CD8-positive, alpha-beta memory T cell (primary cell): ENCODE data around the gene NREP. TPM values are rescaled to one million over a fixed set of nuclear protein-coding genes. Genes with fewer than 3 reads are reported as not detected.
"Not testable (repeated sequence)": the region's sequence is repeated elsewhere in the genome, so short reads cannot be mapped to it uniquely, and the experiment has no call there.

ENCODE experiments used
- CTCF ChIA-PET: fragments of 350-600 bp; sonication (Branson Sonifier 250); formaldehyde crosslinking; loops from one replicate; lab custom pipeline; 2021; ENCODE audit warnings: antibody characterized with exemption; lab: Charles Lee
- POLR2A ChIA-PET: fragments of 350-600 bp; sonication (Branson Sonifier 250); formaldehyde crosslinking; loops from one replicate; lab custom pipeline; 2021; ENCODE audit warnings: antibody characterized with exemption; lab: Charles Lee
- DNase-seq, 5 donors: peaks; one replicate each; pipeline versions ENCODE4 v3.0.0 to v3.0.0-alpha.2; 2020 to 2022; ENCODE audit warnings: mixed read lengths in 1 of 5
- H3K27ac ChIP-seq: one replicate; pipeline ENCODE4 v1.7.0; 2013; ENCODE audit warnings: low read depth, mild to moderate bottlenecking, low read length, moderate library complexity
- H3K27me3 ChIP-seq: 2 replicates; pipeline ENCODE4 v1.7.0; 2013; ENCODE audit warnings: low read length, mild to moderate bottlenecking; ENCODE audit not compliant: insufficient read depth, poor library complexity, severe bottlenecking
- H3K36me3 ChIP-seq: 2 replicates; pipeline ENCODE4 v1.7.0; 2013; ENCODE audit warnings: mild to moderate bottlenecking, low read length, moderate library complexity; ENCODE audit not compliant: insufficient read depth
- H3K4me1 ChIP-seq: 2 replicates; pipeline ENCODE4 v1.7.0; 2013; ENCODE audit warnings: mild to moderate bottlenecking, low read length, moderate library complexity; ENCODE audit not compliant: insufficient read depth
- H3K4me3 ChIP-seq: 2 replicates; pipeline ENCODE4 v1.7.0; 2013; ENCODE audit warnings: mild to moderate bottlenecking, low read length
- H3K9me3 ChIP-seq: 2 replicates; pipeline ENCODE4 v1.7.0; 2013; ENCODE audit warnings: mild to moderate bottlenecking, low read length
- H3K27ac Mint-ChIP-seq, 8 donors: one replicate each; pipeline ENCODE4 v1.8.0; 2020 to 2021; ENCODE audit warnings: mixed read lengths in 8 of 8, mild to moderate bottlenecking in 6 of 8, inconsistent platforms in 3 of 8, moderate library complexity in 3 of 8
- H3K27me3 Mint-ChIP-seq, 2 donors: one replicate each; pipeline ENCODE4 v1.8.0; 2020 to 2021; ENCODE audit warnings: mixed read lengths in 2 of 2, mild to moderate bottlenecking in 1 of 2, moderate library complexity in 1 of 2
- H3K36me3 Mint-ChIP-seq, 3 donors: one replicate each; pipeline ENCODE4 v1.8.0; 2020 to 2021; ENCODE audit warnings: mixed read lengths in 3 of 3, inconsistent platforms in 1 of 3, mild to moderate bottlenecking in 1 of 3
- H3K4me1 Mint-ChIP-seq, 3 donors: one replicate each; pipeline ENCODE4 v1.8.0; 2020 to 2021; ENCODE audit warnings: mixed read lengths in 3 of 3, inconsistent platforms in 1 of 3, mild to moderate bottlenecking in 1 of 3
- H3K4me3 Mint-ChIP-seq, 7 donors: one replicate each; pipeline ENCODE4 v1.8.0; 2020 to 2021; ENCODE audit warnings: mixed read lengths in 7 of 7, mild to moderate bottlenecking in 6 of 7, moderate library complexity in 4 of 7, inconsistent platforms in 2 of 7
- H3K9me3 Mint-ChIP-seq, 5 donors: one replicate each; pipeline ENCODE4 v1.8.0; 2020 to 2022; ENCODE audit warnings: mixed read lengths in 5 of 5, mild to moderate bottlenecking in 3 of 5, moderate library complexity in 2 of 5, inconsistent platforms in 1 of 5
- polyA plus RNA-seq: library from polyadenylated mRNA; unstranded; fragments of 300-500 nt; fragmentation: Illumina TruSeq; gene quantifications from one replicate; pipeline ENCODE4 v1.2.3, GENCODE V29; 2021
- total RNA-seq, 2 experiments: library from RNA; stranded (reverse); gene quantifications; one replicate each; pipeline ENCODE4 v1.2.3, GENCODE V29; 2021

Gene NREP
- total and polyA plus RNA-seq, 3 experiments from 2014 or later = 1.9 to 3.9 (median 3.6) TPM

DNA sequence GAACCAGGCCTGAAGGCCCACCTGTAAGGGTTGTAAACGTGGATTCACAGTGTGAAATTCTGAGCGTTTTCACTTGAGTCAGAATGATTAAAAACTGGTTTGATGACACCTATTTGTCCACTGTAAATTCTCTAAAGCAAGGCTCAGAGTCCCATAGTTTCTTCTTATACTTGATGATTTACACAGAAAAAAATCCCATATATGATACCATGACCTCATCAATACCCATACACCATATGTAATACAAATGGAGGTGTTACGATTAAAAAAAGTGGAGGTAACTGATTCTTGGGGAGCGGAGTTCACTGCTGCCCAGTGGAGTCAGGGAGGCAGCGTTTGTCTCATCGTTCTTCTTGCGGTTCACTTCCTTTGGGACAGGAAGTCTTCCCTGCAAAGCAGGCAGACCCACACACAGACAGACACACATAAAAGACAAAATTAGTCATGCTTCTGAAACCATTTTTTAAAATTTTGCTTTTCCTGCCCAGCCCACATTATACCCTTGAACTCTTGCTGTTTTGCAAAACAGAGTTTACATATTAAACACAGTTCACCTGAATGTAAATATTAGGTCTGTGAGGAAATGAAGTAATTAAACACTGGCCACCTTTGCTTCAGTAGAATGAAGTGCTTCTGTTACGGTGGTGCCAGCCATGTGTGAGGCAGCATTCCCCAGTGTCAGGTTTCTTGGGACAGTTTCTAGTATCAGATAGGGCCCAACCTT lies 26.2 kb downstream of the NREP start:
- peaks cover 0 to 2% (median 0%) of the 10 kb centered on the region in 3 donors for H3K4me1 Mint-ChIP-seq
- no peaks in the 10 kb centered on the region for H3K36me3 ChIP-seq
- no peaks in the 10 kb centered on the region for H3K4me1 ChIP-seq
- no peaks in the 10 kb centered on the region for H3K36me3 Mint-ChIP-seq
- no peaks in the 10 kb centered on the region for H3K27me3 ChIP-seq
- no peaks in the 10 kb centered on the region for H3K9me3 ChIP-seq
- no peak overlapping the region for H3K4me3 Mint-ChIP-seq
- H3K4me3 ChIP-seq = no peak overlapping the region
- no peak for DNase-seq
- H3K27ac ChIP-seq = no peak overlapping the region
- peaks cover 2 to 3% of the 10 kb centered on the region in 2 donors for H3K27me3 Mint-ChIP-seq
- H3K27ac Mint-ChIP-seq = no peak overlapping the region
- H3K9me3 Mint-ChIP-seq = no peaks in the 10 kb centered on the region
- ChIA-PET CTCF (no interaction called here), POLR2A (no interaction called here)

DNA sequence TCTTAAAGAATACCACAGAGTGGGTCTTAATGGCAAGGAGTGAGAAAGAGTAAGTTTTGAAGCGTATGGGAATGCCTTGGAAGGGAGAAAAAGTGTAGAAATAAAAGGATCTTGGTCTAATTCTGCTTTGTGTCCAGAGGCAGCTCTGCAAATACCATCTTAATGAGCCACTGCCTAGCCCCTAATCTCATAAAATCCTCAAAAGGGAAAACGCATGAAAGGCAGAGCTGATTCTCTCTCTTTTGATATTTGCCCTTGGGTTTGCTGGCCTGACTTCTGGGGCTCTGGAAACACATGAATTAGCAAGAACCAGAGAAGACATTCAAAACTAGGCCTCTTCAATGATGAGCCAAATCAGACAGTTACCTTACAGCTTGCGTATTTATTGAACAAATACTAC lies 28.1 kb downstream of the NREP start:
- no peak for DNase-seq
- Mint-ChIP-seq H3K36me3 (no peaks in the 10 kb centered on the region), H3K9me3 (no peaks in the 10 kb centered on the region), H3K4me1 (peaks cover 0 to 2% (median 0%) of the 10 kb centered on the region in 3 donors), H3K27me3 (peaks cover 2 to 11% of the 10 kb centered on the region in 2 donors), H3K4me3 (no peak overlapping the region), H3K27ac (no peak overlapping the region)
- ChIA-PET POLR2A (no interaction called here), CTCF (no interaction called here)
- no peaks in the 10 kb centered on the region for H3K4me1 ChIP-seq
- no peaks in the 10 kb centered on the region for H3K36me3 ChIP-seq
- H3K9me3 ChIP-seq = no peaks in the 10 kb centered on the region
- no peaks in the 10 kb centered on the region for H3K27me3 ChIP-seq
- no peak overlapping the region for H3K4me3 ChIP-seq
- H3K27ac ChIP-seq = no peak overlapping the region

DNA sequence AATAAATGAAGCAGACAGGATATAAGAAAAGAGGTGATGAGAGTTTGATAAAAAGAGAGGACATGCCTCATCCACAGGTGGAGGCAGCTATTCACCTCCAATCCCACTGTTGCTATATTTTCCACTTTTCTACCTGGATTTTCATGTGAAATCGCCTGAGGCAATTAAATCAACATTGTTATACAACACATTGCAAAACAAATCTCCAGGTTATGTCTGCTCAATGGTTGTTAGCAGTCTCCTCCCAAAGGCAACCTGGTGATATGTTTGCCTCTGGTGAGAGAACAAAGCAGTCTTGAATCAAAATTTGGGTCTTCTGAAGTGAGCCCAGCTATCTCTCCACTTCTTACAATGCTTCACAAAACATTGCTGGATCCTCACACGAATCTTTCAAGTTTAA lies 30.0 kb downstream of the NREP start:
- H3K27ac Mint-ChIP-seq = no peak overlapping the region
- H3K4me3 Mint-ChIP-seq = no peak overlapping the region
- POLR2A ChIA-PET = no interaction called here
- DNase-seq = no peak
- no peak overlapping the region for H3K27ac ChIP-seq
- H3K27me3 Mint-ChIP-seq = peaks cover 0 to 11% of the 10 kb centered on the region in 2 donors
- H3K27me3 ChIP-seq = no peaks in the 10 kb centered on the region
- H3K36me3 ChIP-seq = no peaks in the 10 kb centered on the region
- CTCF ChIA-PET = no interaction called here
- H3K9me3 ChIP-seq = no peaks in the 10 kb centered on the region
- H3K4me1 Mint-ChIP-seq = peaks cover 0 to 2% (median 0%) of the 10 kb centered on the region in 3 donors
- no peaks in the 10 kb centered on the region for H3K9me3 Mint-ChIP-seq
- no peaks in the 10 kb centered on the region for H3K4me1 ChIP-seq
- no peak overlapping the region for H3K4me3 ChIP-seq
- H3K36me3 Mint-ChIP-seq = no peaks in the 10 kb centered on the region

- peaks cover 0 to 18% of the 10 kb centered on the region in 2 donors for H3K27me3 Mint-ChIP-seq
- no peak overlapping the region for H3K4me3 ChIP-seq
- H3K27ac ChIP-seq = no peak overlapping the region
- POLR2A ChIA-PET = no interaction called here
- H3K9me3 Mint-ChIP-seq = peaks cover 0 to 3% (median 0%) of the 10 kb centered on the region in 5 donors
- no peak for DNase-seq
- no peaks in the 10 kb centered on the region for H3K36me3 Mint-ChIP-seq
- no peak overlapping the region for H3K27ac Mint-ChIP-seq
- H3K4me3 Mint-ChIP-seq = no peak overlapping the region
- H3K36me3 ChIP-seq = no peaks in the 10 kb centered on the region
- no peaks in the 10 kb centered on the region for H3K9me3 ChIP-seq
- H3K27me3 ChIP-seq = no peaks in the 10 kb centered on the region
- no peaks in the 10 kb centered on the region for H3K4me1 ChIP-seq
- CTCF ChIA-PET = no interaction called here
- H3K4me1 Mint-ChIP-seq = no peaks in the 10 kb centered on the region
Observed at GRCh38 chr5:111722140-111722539, 34.9 kb downstream of the NREP start.

GRCh38 chr5:111720333-111720890 lies 36.6 kb downstream of the NREP start:
- H3K9me3 ChIP-seq = no peaks in the 10 kb centered on the region
- no peak overlapping the region for H3K4me3 ChIP-seq
- H3K27ac ChIP-seq = no peak overlapping the region
- Mint-ChIP-seq H3K4me3 (no peak overlapping the region), H3K4me1 (no peaks in the 10 kb centered on the region), H3K36me3 (no peaks in the 10 kb centered on the region), H3K9me3 (peaks cover 0 to 5% (median 0%) of the 10 kb centered on the region in 5 donors), H3K27me3 (peaks cover 3 to 13% of the 10 kb centered on the region in 2 donors), H3K27ac (no peak overlapping the region)
- H3K4me1 ChIP-seq = no peaks in the 10 kb centered on the region
- no peaks in the 10 kb centered on the region for H3K36me3 ChIP-seq
- ChIA-PET CTCF (no interaction called here), POLR2A (no interaction called here)
- DNase-seq = no peak
- no peaks in the 10 kb centered on the region for H3K27me3 ChIP-seq

GRCh38 chr5:111719773-111720172 lies 37.2 kb downstream of the NREP start:
- POLR2A ChIA-PET = no interaction called here
- H3K27ac ChIP-seq = no peak overlapping the region

GRCh38 chr5:111716789-111717188 lies 40.2 kb downstream of the NREP start:
- H3K9me3 ChIP-seq, H3K36me3 ChIP-seq, DNase-seq, H3K27ac Mint-ChIP-seq, POLR2A ChIA-PET, H3K4me3 Mint-ChIP-seq, H3K4me1 Mint-ChIP-seq, H3K27ac ChIP-seq, CTCF ChIA-PET, H3K36me3 Mint-ChIP-seq, H3K4me1 ChIP-seq, H3K4me3 ChIP-seq, H3K27me3 ChIP-seq: not testable (repeated sequence)
- H3K9me3 Mint-ChIP-seq = peaks cover 7 to 29% (median 23%) of the 10 kb centered on the region in 5 donors
- peaks cover 8 to 10% of the 10 kb centered on the region in 2 donors for H3K27me3 Mint-ChIP-seq

More at GRCh38 chr5:111719773-111720172, 37.2 kb downstream of the NREP start:
- H3K9me3 ChIP-seq = no peaks in the 10 kb centered on the region
- no peaks in the 10 kb centered on the region for H3K27me3 ChIP-seq
- Mint-ChIP-seq H3K27me3 (peaks cover 3 to 10% of the 10 kb centered on the region in 2 donors), H3K27ac (no peak overlapping the region), H3K9me3 (peaks cover 0 to 10% (median 3%) of the 10 kb centered on the region in 5 donors), H3K36me3 (no peaks in the 10 kb centered on the region), H3K4me3 (no peak overlapping the region), H3K4me1 (no peaks in the 10 kb centered on the region)
- H3K36me3 ChIP-seq = no peaks in the 10 kb centered on the region
- no peak for DNase-seq
- no peaks in the 10 kb centered on the region for H3K4me1 ChIP-seq
- H3K4me3 ChIP-seq = no peak overlapping the region
- CTCF ChIA-PET = no interaction called here

DNA sequence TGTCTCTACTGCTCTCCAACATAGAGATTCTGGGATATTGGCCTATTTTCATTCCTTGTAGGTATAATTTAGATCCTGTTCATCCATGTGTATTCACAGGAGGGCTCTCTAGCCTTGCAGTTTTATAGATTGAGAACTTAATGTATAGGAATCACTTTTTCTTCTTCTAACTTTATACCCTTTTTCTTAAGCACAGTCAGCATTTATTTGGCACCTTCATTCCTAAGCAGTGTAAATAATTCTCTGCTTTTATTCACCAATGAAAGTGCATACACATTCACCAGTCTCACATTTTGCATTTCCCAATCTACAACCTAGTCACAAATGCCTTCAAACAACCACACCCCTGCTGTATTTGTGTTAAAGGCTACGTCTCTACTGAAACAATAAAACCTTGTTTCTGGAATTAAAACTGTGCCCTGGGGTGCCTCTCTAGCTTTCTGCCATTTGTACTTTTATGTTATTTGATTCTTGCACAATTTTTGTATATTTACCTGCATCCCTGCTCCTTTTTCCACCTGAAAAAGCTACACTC lies 49.3 kb downstream of the NREP start:
- CTCF ChIA-PET = no interaction called here
- Histone ChIP-seq H3K27ac (no peak overlapping the region), H3K27me3 (no peaks in the 10 kb centered on the region), H3K36me3 (no peaks in the 10 kb centered on the region), H3K9me3 (no peaks in the 10 kb centered on the region), H3K4me1 (no peaks in the 10 kb centered on the region), H3K4me3 (no peak overlapping the region)
- Mint-ChIP-seq H3K36me3 (peaks cover 0 to 6% (median 0%) of the 10 kb centered on the region in 3 donors), H3K4me3 (no peak overlapping the region), H3K9me3 (peaks cover 6 to 14% (median 10%) of the 10 kb centered on the region in 5 donors), H3K4me1 (peaks cover 0 to 5% (median 4%) of the 10 kb centered on the region in 3 donors), H3K27me3 (peaks cover under 1 to 5% of the 10 kb centered on the region in 2 donors), H3K27ac (no peak overlapping the region)
- POLR2A ChIA-PET = no interaction called here
- DNase-seq = no peak
